Type B pancreatic cell (in vitro differentiated cells): ENCODE data around the gene ANKS3. TPM values are rescaled to one million over a fixed set of nuclear protein-coding genes. Genes with fewer than 3 reads are reported as not detected.

ENCODE experiments used
- DNase-seq: peaks from one replicate; pipeline ENCODE4 v3.0.0; 2021; ENCODE audit warnings: mixed read lengths; ENCODE audit not compliant: unreplicated experiment; ENCODE audit errors: extremely low spot score
- H3K27ac Mint-ChIP-seq: 2 replicates; pipeline ENCODE4 v1.8.0; 2021; ENCODE audit warnings: mild to moderate bottlenecking, mixed read lengths
- H3K27me3 Mint-ChIP-seq: 2 replicates; pipeline ENCODE4 v1.8.0; 2021; ENCODE audit warnings: mixed read lengths
- H3K36me3 Mint-ChIP-seq: 2 replicates; pipeline ENCODE4 v1.8.0; 2021; ENCODE audit warnings: mixed read lengths
- H3K4me1 Mint-ChIP-seq: one replicate; pipeline ENCODE4 v1.8.0; 2021; ENCODE audit warnings: mixed read lengths; ENCODE audit not compliant: unreplicated experiment
- H3K4me3 Mint-ChIP-seq: 2 replicates; pipeline ENCODE4 v1.8.0; 2021; ENCODE audit warnings: mild to moderate bottlenecking, mixed read lengths
- H3K9me3 Mint-ChIP-seq: 2 replicates; pipeline ENCODE4 v1.8.0; 2021; ENCODE audit warnings: mixed read lengths
- total RNA-seq: library from RNA; stranded (reverse); gene quantifications from 2 replicates; pipeline ENCODE4 v1.2.1, GENCODE V29; 2021; ENCODE audit warnings: low replicate concordance
- TF ChIP-seq, protein P1 (sequence below): fragments of 200-600 bp; sonication (generic); conservative IDR thresholded peaks from 2 replicates; pipeline ENCODE4 v1.5.0; 2021; ENCODE audit warnings: antibody characterized with exemption, mild to moderate bottlenecking

The ANKS3 gene
- total RNA-seq, 1 donor from 2014 or later: 36.7 TPM

DNA sequence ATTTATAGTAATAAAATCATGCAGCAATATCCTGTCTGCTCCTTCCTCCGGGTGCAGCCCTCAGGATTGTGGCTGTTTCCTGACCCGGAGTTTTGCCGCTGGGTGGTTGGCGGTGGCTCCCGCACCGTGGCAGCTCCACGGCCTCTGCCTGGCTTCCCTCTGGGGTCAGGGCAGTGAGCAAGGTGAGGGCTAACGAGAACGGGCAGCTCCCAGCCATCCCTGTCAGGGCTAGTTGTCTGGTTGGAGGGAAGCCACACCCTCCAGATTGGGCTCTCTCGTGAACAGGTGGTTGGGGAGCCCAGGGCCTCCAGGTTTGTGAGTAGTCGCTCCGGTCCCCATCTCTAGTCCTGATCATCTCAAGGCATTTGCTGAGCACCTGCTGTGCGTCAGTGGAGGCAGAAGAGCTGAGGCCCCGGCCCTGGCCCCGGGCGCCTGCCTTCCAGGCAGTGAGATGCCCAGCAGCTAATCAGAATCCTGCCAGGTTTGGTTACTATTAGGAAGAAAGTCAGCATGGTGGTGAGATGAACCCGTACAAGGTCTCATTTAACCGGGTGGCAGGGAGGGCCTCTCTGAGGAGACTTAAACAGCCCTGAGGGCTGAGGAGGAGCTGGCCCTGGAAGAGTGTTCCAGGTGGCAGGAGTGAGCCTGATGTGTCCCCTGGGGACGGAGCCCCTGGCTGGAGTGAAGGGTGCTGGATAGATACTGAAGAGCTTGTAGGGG, 43.0 kb downstream of the ANKS3 start:
- Mint-ChIP-seq H3K4me3 (peak overlapping the region; percentile 66), H3K9me3 (no peaks in the 10 kb centered on the region), H3K27ac (peak overlapping the region; percentile 62), H3K4me1 (no peaks in the 10 kb centered on the region), H3K36me3 (no peaks in the 10 kb centered on the region), H3K27me3 (no peaks in the 10 kb centered on the region)
- TF ChIP-seq, protein P1, sequence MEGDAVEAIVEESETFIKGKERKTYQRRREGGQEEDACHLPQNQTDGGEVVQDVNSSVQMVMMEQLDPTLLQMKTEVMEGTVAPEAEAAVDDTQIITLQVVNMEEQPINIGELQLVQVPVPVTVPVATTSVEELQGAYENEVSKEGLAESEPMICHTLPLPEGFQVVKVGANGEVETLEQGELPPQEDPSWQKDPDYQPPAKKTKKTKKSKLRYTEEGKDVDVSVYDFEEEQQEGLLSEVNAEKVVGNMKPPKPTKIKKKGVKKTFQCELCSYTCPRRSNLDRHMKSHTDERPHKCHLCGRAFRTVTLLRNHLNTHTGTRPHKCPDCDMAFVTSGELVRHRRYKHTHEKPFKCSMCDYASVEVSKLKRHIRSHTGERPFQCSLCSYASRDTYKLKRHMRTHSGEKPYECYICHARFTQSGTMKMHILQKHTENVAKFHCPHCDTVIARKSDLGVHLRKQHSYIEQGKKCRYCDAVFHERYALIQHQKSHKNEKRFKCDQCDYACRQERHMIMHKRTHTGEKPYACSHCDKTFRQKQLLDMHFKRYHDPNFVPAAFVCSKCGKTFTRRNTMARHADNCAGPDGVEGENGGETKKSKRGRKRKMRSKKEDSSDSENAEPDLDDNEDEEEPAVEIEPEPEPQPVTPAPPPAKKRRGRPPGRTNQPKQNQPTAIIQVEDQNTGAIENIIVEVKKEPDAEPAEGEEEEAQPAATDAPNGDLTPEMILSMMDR: no peak
- DNase-seq: no peak

DNA sequence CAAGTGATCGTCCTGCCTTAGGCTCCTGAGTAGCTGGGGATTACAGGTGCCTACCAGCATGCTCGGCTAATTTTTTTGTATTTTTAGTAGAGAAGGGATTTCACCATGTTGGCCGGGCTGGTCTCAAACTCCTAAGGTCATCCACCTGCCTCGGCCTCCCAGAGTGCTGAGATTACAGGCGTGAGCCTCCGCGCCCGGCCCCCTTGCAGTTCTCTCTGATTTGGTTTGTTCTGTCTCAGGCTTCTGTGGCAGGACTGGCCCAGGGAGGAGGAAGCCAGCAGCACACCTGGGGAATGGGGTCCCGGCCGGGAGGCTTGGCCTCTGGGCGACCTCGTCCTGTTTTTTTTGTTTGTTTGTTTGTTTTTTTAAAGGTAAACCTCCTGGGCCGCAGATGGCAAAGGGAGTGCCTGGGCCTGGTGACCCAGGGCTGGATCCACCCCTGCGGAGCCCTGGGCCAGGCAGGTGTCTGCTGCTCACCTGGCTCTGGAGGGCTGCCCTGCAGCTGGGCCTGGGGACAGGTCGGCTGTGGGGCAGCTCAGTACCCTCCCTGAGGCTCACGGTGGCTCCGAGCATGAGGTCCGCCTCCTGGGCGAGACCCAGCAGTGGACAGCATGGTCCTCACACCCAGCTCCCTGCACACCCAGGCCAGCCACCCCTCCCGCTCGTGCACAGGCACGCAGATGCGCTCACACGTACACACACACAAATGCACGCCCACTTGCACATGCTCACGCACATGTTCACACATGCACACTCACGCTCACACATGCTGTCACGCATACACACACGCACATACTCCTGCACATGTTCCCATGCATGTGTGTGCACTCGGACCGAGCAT, 44.0 kb downstream of the ANKS3 start:
- no peaks in the 10 kb centered on the region for H3K36me3 Mint-ChIP-seq
- H3K4me3 Mint-ChIP-seq: no peak overlapping the region
- no peaks in the 10 kb centered on the region for H3K9me3 Mint-ChIP-seq
- no peaks in the 10 kb centered on the region for H3K4me1 Mint-ChIP-seq
- H3K27me3 Mint-ChIP-seq: no peaks in the 10 kb centered on the region
- H3K27ac Mint-ChIP-seq: no peak overlapping the region
- no peak for DNase-seq
- TF ChIP-seq, protein P1: no peak

DNA sequence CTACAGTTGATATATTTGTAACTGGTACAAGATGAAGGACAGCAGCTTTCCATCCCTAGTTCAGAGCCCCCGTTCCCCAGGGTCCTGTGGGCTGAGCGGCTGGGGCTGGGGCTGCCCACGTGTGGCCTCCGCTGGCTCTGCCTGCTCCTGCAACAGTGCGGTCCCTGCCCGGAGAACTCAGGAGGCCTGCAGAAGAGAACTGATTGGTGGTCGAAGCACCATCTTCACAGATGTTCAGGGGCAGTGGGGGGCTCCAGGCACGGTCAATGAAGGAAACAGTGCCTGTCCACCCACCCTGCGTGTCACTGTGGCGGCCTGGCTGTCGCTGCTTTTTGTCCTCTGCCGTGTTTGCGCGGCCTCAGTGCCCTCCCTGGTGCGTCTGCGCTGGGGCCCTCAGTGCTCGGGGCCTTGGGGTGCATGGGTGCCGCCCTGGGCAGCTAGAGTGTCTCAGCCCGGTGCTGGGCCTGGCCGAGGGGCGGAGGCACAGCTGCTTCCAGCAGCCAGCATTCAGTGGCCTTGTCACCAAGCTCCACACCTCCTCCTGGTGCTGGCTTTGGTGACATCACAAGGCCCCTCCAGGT, 44.9 kb downstream of the ANKS3 start:
- Mint-ChIP-seq H3K4me3 (no peak overlapping the region), H3K4me1 (no peaks in the 10 kb centered on the region), H3K9me3 (no peaks in the 10 kb centered on the region), H3K27ac (no peak overlapping the region), H3K27me3 (no peaks in the 10 kb centered on the region), H3K36me3 (no peaks in the 10 kb centered on the region)
- TF ChIP-seq, protein P1: no peak
- no peak for DNase-seq

DNA sequence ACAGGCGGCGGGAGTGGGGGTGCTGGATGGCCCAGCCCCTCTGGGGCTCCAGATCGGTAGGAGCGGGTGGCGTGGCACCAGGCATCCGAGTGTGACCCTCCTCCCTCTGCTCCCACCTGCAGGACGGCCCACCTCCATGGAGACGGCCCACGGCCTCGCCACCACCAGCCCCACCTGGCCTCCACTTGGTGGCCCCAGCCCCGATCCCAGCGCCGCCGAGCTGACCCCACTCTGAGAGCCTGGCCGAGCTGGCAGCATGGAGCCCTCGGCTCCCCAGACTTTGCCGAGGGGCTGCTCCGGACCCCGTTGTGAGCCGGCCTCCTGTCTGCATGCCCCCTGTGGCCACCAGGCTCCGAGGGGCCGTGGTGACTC, 45.4 kb downstream of the ANKS3 start:
- no peaks in the 10 kb centered on the region for H3K36me3 Mint-ChIP-seq
- peak; percentile 69 for DNase-seq
- no peaks in the 10 kb centered on the region for H3K27me3 Mint-ChIP-seq
- H3K9me3 Mint-ChIP-seq: no peaks in the 10 kb centered on the region
- H3K4me3 Mint-ChIP-seq: no peak overlapping the region
- H3K4me1 Mint-ChIP-seq: no peaks in the 10 kb centered on the region
- TF ChIP-seq, protein P1: no peak
- H3K27ac Mint-ChIP-seq: no peak overlapping the region

DNA sequence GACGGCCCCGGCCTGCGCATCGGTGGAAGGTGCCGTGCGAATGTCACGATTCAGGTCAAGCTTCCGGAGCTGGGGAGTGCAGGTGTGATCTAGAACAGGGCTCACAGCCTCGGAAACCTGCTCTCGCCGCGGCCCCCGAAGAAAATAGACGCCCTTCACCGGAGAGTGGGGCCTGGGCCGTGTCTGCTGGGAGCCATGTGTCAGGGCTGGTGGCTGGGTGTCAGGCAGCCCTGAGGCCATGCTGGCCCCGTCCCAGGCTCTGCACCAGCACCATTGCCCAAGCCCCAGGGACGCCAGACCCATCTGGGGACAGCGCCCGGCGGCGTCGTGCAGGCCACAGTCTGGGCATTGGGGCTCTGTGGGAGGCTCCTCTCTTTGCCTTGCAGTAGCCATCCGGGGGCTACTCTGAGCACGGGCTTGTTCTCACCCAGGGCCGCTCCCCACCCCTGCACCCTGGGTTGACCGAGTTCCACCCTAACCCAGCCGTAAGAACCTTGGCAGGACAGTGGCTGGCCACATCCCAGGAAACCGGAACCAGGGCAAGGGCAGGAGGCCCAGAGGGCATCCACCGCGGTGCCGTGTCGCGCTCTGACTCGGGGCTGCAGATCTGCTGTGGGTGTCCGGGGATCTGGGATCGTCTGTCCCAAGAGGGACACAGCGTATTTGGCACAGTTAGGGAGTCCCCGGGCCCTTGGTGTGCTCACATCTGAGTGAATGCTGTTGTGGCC, 46.0 kb downstream of the ANKS3 start:
- TF ChIP-seq, protein P1: no peak
- no peaks in the 10 kb centered on the region for H3K27me3 Mint-ChIP-seq
- H3K4me1 Mint-ChIP-seq: no peaks in the 10 kb centered on the region
- H3K4me3 Mint-ChIP-seq: no peak overlapping the region
- no peak overlapping the region for H3K27ac Mint-ChIP-seq
- DNase-seq: no peak
- no peaks in the 10 kb centered on the region for H3K9me3 Mint-ChIP-seq
- no peaks in the 10 kb centered on the region for H3K36me3 Mint-ChIP-seq
